SU-DHL-6 (cell line): ENCODE measurements around the gene OVCH2.

Source experiments
- H2AFZ ChIP-seq: fragments of 200-600 bp; sonication (generic); 2 replicates; pipeline ENCODE4 v1.6.1; 2014; ENCODE audit warnings: low read depth, mild to moderate bottlenecking, moderate library complexity, mixed read lengths, antibody characterized with exemption, low read length; ENCODE audit not compliant: severe bottlenecking
- H3F3A ChIP-seq: fragments of 200-600 bp; shearing (Covaris generic); 2 replicates; pipeline ENCODE4 v1.6.0; 2016; ENCODE audit warnings: antibody characterized with exemption, mild to moderate bottlenecking; ENCODE audit not compliant: insufficient read depth
- H3K27ac ChIP-seq: fragments of 200-600 bp; sonication (generic); 2 replicates; pipeline ENCODE4 v1.5.1; 2016; ENCODE audit warnings: low read depth, mild to moderate bottlenecking, low read length, moderate library complexity, mixed read lengths
- H3K27me3 ChIP-seq: fragments of 200-600 bp; sonication (generic), shearing (Covaris generic); 2 replicates; pipeline ENCODE4 v1.6.0; 2014; ENCODE audit warnings: mild to moderate bottlenecking, low read length
- H3K36me3 ChIP-seq: fragments of 200-600 bp; sonication (generic); 2 replicates; pipeline ENCODE4 v1.6.1; 2014; ENCODE audit warnings: mild to moderate bottlenecking, low read length, mixed read lengths
- H3K4me2 ChIP-seq: fragments of 300-600, 200-600 bp; shearing (Covaris generic), sonication (generic); 2 replicates; pipeline ENCODE4 v1.6.0; 2014; ENCODE audit warnings: low read length, low read depth, mild to moderate bottlenecking; ENCODE audit not compliant: poor library complexity, severe bottlenecking
- H3K4me3 ChIP-seq: fragments of 200-600 bp; sonication (generic); 2 replicates; pipeline ENCODE4 v1.5.1; 2014; ENCODE audit warnings: antibody characterized with exemption, low read length, mild to moderate bottlenecking, mixed read lengths; ENCODE audit not compliant: insufficient read depth, poor library complexity, severe bottlenecking
- H3K79me2 ChIP-seq: fragments of 200-600 bp; sonication (generic); 2 replicates; pipeline ENCODE4 v1.6.1; 2014; ENCODE audit warnings: mild to moderate bottlenecking, low read length, moderate library complexity; ENCODE audit not compliant: insufficient read depth
- H3K9ac ChIP-seq: fragments of 200-600 bp; sonication (generic); 2 replicates; pipeline ENCODE4 v1.7.0; 2014; ENCODE audit warnings: mild to moderate bottlenecking, low read length
- H3K9me2 ChIP-seq: fragments of 200-600 bp; sonication (generic); replicated peaks from 2 replicates; pipeline ENCODE4 v1.6.1; 2014; ENCODE audit warnings: low read length; ENCODE audit not compliant: insufficient read depth
- H3K9me3 ChIP-seq: fragments of 200-600 bp; sonication (generic); 2 replicates; pipeline ENCODE4 v1.6.1; 2014; ENCODE audit warnings: low read length, mixed read lengths; ENCODE audit not compliant: insufficient read depth
- H4K20me1 ChIP-seq: fragments of 200-600 bp; sonication (generic); 2 replicates; pipeline ENCODE4 v1.6.1; 2014; ENCODE audit warnings: low read depth, mild to moderate bottlenecking, antibody characterized with exemption, low read length, moderate library complexity, mixed read lengths
- EZH2phosphoT487 ChIP-seq: fragments of 200-600 bp; sonication (generic), shearing (Covaris generic); conservative IDR thresholded peaks from 2 replicates; pipeline ENCODE4 v1.6.1; 2018; ENCODE audit warnings: mild to moderate bottlenecking, antibody characterized with exemption, low read length, moderate library complexity, mixed read lengths
- TF ChIP-seq, protein P1 (sequence below): fragments of 200-600 bp; sonication (generic); IDR thresholded peaks from one replicate; pipeline ENCODE4 v1.5.1; 2017; ENCODE audit warnings: antibody characterized with exemption, mild to moderate bottlenecking, low read length, moderate library complexity; ENCODE audit not compliant: insufficient read depth, poor library complexity, severe bottlenecking

The OVCH2 gene

DNA sequence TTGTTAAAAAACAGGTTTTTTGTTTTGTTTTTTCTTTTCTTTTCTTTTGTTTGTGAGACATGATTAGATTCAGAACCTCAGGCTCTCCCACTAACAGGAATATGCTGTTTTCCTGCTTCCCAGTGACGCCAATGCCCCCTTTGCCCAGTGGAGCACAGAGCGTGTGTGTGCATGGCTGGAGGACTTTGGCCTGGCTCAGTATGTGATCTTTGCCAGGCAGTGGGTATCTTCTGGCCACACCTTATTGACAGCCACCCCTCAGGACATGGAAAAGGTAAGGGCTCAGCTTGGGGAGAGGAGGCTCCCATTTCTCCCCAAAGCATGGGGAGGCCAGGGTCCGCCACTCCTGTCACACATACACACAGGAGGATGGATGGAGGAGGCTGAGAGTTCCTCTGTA lies 58.0 kb downstream of the OVCH2 start:
- Histone ChIP-seq H2AFZ (no peak overlapping the region), H3F3A (no peaks in the 10 kb centered on the region), H3K36me3 (no peaks in the 10 kb centered on the region), H3K27me3 (no peaks in the 10 kb centered on the region), H3K79me2 (no peaks in the 10 kb centered on the region), H3K4me2 (no peak overlapping the region), H3K9ac (no peak overlapping the region), H4K20me1 (no peaks in the 10 kb centered on the region; the same call in 1 of the 2 replicates), H3K4me3 (no peak overlapping the region), H3K9me3 (no peaks in the 10 kb centered on the region), H3K9me2 (no peaks in the 10 kb centered on the region), H3K27ac (no peak overlapping the region)
- TF ChIP-seq EZH2phosphoT487 = no peak
- TF ChIP-seq, protein P1, sequence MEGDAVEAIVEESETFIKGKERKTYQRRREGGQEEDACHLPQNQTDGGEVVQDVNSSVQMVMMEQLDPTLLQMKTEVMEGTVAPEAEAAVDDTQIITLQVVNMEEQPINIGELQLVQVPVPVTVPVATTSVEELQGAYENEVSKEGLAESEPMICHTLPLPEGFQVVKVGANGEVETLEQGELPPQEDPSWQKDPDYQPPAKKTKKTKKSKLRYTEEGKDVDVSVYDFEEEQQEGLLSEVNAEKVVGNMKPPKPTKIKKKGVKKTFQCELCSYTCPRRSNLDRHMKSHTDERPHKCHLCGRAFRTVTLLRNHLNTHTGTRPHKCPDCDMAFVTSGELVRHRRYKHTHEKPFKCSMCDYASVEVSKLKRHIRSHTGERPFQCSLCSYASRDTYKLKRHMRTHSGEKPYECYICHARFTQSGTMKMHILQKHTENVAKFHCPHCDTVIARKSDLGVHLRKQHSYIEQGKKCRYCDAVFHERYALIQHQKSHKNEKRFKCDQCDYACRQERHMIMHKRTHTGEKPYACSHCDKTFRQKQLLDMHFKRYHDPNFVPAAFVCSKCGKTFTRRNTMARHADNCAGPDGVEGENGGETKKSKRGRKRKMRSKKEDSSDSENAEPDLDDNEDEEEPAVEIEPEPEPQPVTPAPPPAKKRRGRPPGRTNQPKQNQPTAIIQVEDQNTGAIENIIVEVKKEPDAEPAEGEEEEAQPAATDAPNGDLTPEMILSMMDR = no peak

DNA sequence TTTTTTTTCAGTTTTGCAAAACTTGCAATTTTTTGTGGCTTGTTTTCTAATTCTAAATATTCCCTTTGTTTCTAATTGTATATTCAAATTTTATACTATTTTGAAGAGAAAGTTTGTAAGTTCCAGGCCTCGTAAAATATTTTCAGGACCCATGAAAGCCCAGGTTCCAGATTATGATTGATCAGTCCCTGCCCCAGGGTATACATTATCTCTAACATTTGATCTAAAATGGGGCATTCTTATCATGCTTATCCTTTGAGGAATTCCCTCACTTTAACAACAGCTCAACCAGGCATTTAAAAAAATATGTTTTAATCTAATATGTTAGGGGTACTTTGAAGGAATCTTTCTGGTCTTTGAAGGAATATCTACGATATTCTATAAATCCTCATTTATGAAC lies 59.4 kb downstream of the OVCH2 start:
- no peak overlapping the region for H3K4me3 ChIP-seq
- no peaks in the 10 kb centered on the region for H3F3A ChIP-seq
- H3K36me3 ChIP-seq = no peaks in the 10 kb centered on the region
- no peaks in the 10 kb centered on the region for H3K79me2 ChIP-seq
- H3K27ac ChIP-seq = no peak overlapping the region
- H4K20me1 ChIP-seq = no peaks in the 10 kb centered on the region; the same call in 1 of the 2 replicates
- H3K4me2 ChIP-seq = no peak overlapping the region
- TF ChIP-seq, protein P1 = no peak
- TF ChIP-seq EZH2phosphoT487 = no peak
- H3K9me3 ChIP-seq = no peaks in the 10 kb centered on the region
- no peaks in the 10 kb centered on the region for H3K27me3 ChIP-seq
- no peak overlapping the region for H2AFZ ChIP-seq
- H3K9me2 ChIP-seq = no peaks in the 10 kb centered on the region
- H3K9ac ChIP-seq = no peak overlapping the region

DNA sequence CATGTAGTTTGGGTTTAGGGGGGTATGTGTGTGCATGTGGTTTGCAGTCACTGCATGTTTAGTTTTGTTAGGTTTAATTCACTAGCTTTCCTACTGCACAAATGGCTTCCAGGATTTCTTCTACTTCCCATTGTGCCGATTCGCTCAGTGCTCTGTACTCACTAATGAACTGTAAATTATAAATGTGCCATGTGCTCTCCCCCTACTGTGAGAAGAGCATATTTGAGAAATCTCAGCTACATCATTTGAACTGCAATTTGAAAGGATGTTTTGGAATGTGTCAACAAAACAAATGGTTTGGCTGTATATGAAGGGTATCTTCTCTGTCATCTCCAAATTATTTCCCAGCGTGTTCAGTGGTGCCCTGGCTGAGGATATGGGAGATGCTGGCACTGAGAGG lies 61.1 kb downstream of the OVCH2 start:
- Histone ChIP-seq H3K27me3 (no peaks in the 10 kb centered on the region), H3K4me2 (no peak overlapping the region), H3K27ac (no peak overlapping the region), H3K9me2 (no peaks in the 10 kb centered on the region), H3K79me2 (no peaks in the 10 kb centered on the region), H3K9me3 (no peaks in the 10 kb centered on the region), H3K4me3 (no peak overlapping the region), H3K9ac (no peak overlapping the region), H4K20me1 (no peaks in the 10 kb centered on the region; the same call in 1 of the 2 replicates), H3K36me3 (no peaks in the 10 kb centered on the region), H2AFZ (no peak overlapping the region), H3F3A (no peaks in the 10 kb centered on the region)
- TF ChIP-seq EZH2phosphoT487 = no peak

DNA sequence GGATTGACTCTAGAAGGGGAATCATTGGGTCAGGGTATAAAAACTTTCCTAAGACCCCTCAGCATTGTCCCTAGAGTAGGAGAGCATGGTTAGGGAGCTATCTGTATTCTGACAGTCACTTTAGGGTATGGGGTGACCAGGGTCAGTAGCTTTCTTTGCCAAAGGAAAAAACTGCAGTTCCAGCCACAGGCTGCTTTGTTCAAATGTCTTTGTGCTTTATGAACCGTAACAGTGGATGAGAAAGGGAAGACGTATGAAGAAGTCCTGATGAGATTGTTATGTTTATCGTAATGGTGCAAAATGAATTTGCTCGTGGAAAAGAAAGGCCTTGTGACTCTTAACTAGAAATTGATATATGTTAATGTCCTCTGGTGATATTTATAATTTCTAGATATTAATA lies 63.0 kb downstream of the OVCH2 start:
- H3K79me2 ChIP-seq = no peaks in the 10 kb centered on the region
- no peaks in the 10 kb centered on the region for H3F3A ChIP-seq
- no peaks in the 10 kb centered on the region for H3K36me3 ChIP-seq
- no peak overlapping the region for H3K27ac ChIP-seq
- no peak overlapping the region for H3K4me2 ChIP-seq
- H2AFZ ChIP-seq = no peak overlapping the region
- no peak for TF ChIP-seq EZH2phosphoT487
- TF ChIP-seq, protein P1 = no peak
- H3K9me2 ChIP-seq = no peaks in the 10 kb centered on the region
- H3K4me3 ChIP-seq = no peak overlapping the region
- H4K20me1 ChIP-seq = no peaks in the 10 kb centered on the region; the same call in 1 of the 2 replicates
- H3K27me3 ChIP-seq = no peaks in the 10 kb centered on the region
- no peaks in the 10 kb centered on the region for H3K9me3 ChIP-seq
- no peak overlapping the region for H3K9ac ChIP-seq
